Measurements from ENCODE around the gene SAMD11.
"Not testable (repeated sequence)": the region's sequence is repeated elsewhere in the genome, so short reads cannot be mapped to it uniquely, and the experiment has no call there.

Gene SAMD11

DNA sequence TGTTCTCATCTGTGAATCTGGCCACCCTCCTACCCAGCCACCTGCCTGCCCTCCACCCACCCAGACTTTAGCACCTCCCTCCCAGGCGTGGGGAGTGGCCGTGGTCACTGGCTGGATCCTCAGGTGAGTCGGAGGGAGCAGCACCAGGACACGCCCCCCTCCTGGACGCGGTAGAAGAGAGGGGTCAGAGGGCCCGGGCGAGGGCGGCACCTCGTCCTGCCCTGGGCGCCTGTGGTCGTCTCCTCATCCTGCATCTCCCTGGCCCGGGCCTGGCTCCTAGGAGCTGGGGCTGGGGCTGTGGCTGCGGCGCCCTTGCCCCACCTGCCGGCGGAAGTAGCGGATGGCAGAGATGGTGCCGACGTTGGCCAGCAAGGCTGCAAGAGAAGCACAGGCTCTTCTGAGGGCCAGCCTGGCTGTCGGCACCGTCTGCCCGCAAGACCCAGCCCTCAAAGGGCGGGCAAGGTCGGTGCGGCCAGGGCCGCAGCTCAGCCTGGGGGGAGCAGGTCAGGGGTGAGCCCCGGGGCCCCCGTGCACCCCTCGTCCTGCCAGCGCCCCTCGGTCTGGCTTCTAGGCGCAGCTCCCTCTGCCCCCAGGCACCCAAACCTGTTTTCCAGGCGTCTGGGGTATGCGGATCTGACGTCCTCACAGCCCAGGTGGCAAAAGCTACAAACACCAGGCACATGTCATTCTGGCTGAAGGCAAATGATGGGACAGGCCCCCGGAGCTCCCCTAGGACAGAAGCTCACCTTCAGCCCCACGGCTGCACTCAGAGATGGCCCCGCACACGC is 52.4 kb downstream of the SAMD11 start:
- no peak for DNase-seq (ENCODE audit: low read depth)

DNA sequence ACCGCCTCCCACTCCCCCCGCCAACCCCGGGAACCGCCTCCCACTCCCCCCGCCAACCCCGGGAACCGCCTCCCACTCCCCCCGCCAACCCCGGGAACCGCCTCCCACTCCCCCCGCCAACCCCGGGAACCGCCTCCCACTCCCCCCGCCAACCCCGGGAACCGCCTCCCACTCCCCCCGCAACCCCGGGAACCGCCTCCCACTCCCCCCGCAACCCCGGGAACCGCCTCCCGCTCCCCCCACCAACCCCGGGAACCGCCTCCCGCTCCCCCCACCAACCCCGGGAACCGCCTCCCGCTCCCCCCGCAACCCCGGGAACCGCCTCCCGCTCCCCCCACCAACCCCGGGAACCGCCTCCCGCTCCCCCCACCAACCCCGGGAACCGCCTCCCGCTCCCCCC is 53.1 kb downstream of the SAMD11 start:
- H3K4me3 ChIP-seq (ENCODE audit: low read length); DNase-seq (ENCODE audit: low read depth): not testable (repeated sequence)

More for the DNA sequence above, 52.4 kb downstream of the SAMD11 start:
- TF ChIP-seq, protein P1, sequence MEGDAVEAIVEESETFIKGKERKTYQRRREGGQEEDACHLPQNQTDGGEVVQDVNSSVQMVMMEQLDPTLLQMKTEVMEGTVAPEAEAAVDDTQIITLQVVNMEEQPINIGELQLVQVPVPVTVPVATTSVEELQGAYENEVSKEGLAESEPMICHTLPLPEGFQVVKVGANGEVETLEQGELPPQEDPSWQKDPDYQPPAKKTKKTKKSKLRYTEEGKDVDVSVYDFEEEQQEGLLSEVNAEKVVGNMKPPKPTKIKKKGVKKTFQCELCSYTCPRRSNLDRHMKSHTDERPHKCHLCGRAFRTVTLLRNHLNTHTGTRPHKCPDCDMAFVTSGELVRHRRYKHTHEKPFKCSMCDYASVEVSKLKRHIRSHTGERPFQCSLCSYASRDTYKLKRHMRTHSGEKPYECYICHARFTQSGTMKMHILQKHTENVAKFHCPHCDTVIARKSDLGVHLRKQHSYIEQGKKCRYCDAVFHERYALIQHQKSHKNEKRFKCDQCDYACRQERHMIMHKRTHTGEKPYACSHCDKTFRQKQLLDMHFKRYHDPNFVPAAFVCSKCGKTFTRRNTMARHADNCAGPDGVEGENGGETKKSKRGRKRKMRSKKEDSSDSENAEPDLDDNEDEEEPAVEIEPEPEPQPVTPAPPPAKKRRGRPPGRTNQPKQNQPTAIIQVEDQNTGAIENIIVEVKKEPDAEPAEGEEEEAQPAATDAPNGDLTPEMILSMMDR (conservative IDR thresholded peaks at IDR 0.05; ENCODE audit: low read depth, low read length) = peak; percentile 68
- H3K4me3 ChIP-seq (ENCODE audit: low read length) = peak overlapping the region; percentile 24

DNA sequence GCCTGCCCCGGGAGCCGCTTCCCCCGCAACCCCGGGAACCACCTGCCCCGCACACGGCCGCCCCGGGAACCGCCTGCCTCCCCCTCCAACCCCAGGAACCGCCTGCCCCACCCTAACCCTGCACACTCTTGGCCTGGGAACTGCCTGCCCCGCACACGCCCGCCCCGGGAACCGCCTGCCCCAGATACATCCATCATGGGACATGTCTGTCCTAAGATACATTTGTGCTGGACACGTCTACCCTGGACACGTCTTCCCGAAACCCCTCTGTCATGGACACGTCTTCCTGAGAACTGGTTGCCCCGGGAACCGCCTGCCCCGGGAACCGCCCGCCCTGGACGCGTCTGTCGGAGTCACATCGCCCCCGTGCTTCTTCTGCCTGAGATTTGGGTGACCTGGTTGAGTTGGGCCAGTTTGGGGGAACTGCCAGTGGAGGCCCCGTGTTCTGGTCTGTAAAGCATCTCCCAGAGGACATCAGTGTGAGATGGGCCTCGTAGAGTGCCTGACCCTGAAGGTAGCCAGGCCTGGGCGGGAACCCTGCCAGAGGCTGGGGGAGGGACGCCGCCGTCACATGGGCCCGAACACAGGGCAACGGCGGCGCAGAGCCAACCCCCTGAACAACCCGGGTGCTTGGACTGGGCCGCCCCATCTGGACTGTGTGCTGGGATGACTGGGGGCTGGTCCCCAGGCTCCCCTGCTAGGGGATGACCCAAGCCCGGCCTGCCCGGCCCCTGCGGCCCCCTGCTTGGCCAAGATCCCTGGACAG is 54.5 kb downstream of the SAMD11 start:
- TF ChIP-seq, protein P1 (conservative IDR thresholded peaks at IDR 0.05; ENCODE audit: low read depth, low read length) = no peak
- H3K4me3 ChIP-seq (ENCODE audit: low read length) = no peak overlapping the region
- DNase-seq (ENCODE audit: low read depth) = no peak

DNA sequence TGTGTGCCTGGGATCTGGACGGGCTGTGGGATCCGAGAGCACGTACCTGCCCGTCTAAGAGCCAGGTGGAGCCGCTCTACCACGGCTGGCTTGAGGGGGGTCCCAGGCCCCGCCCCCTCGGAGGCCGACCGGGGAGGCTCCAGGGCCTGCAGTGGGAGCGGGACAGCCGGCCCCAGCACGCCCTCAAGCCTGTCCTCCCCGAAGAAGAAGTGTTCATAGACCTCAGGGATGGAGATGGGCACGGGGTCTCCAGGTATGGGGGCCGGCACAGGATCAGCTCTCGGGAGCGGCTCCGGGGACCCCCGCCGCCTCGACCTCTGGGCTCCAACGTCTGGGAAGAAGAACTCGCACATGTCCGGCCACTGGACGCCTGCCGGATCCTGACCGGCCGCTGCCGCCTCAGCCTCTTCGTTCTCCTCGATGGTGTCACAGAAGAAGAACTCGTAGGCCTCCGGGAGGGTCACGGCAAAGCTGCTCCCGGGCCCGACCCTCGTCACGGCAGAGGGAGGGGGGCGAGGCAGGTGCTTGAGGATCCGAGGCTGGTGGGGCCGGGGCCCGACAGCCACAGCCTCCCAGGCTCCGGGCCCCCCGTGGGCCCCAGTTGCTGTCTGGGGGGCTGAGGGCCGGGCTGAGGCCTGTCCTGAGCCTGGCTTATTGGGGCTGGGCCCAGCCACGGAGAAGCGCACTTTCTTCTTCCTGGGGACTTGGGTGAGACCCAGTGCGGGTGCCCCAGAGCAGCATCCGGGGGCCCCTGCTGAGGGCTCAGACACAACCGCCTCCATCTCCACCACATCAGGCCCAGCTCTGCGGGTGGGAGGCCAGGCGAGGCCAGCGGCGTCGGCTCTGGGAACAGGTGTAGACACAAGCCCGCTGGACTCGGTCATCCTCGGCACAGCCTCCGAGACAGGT is 55.4 kb downstream of the SAMD11 start:
- no peak overlapping the region for H3K4me3 ChIP-seq (ENCODE audit: low read length)
- TF ChIP-seq, protein P1 (conservative IDR thresholded peaks at IDR 0.05; ENCODE audit: low read depth, low read length) = no peak
- no peak for DNase-seq (ENCODE audit: low read depth)

DNA sequence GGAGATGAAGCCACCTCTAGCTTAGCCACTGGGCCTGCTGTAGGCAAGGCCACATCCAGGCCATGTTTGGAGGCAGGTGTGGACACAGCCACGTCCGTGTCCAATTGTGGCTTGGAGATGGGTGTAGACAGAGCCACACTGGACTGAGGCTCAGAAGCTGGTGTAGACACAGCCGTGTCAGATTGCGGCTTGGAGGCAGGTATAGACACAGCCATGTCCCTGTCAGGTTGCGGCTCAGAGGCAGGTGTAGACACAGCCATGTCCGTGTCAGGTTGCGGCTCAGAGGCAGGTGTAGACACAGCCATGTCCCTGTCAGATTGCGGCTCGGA is 56.0 kb downstream of the SAMD11 start:
- H3K4me3 ChIP-seq (ENCODE audit: low read length) = no peak overlapping the region
- DNase-seq (ENCODE audit: low read depth) = no peak
- TF ChIP-seq, protein P1 (conservative IDR thresholded peaks at IDR 0.05; ENCODE audit: low read depth, low read length) = no peak

DNA sequence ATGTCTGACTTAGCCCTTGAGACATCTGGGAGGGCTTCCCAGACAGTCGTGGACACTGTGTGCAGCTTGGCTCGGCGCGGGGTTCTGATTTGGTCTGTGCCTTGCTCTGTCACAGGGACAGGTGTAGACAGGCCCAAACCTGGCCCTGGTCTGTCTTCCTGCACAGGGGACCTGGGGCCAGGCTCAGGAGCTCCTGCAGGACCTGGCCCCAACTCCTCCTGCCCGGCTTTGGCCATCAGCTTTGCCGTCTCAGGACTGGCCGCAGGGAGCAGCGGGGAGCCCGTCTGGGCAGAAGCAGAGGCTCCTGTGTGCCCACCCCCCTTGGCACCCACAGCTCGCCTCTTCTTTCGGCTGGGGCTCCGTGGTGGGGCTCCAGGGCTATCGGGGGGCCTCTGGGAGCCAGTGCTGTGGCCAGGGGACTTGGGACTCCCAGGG is 56.4 kb downstream of the SAMD11 start:
- TF ChIP-seq, protein P1 (conservative IDR thresholded peaks at IDR 0.05; ENCODE audit: low read depth, low read length) = no peak

More for the DNA sequence above, 56.4 kb downstream of the SAMD11 start:
- no peak overlapping the region for H3K4me3 ChIP-seq (ENCODE audit: low read length)
- no peak for DNase-seq (ENCODE audit: low read depth)
